NCI-H1092 (cell line): ENCODE data around the gene RAB3A.
"Not testable (repeated sequence)": the region's sequence is repeated elsewhere in the genome, so short reads cannot be mapped to it uniquely, and the experiment has no call there.

Experiments
- DNase-seq: peaks from one replicate; lab custom pipeline; 2025; lab: John Stamatoyannopoulos, UW

RAB3A gene

GRCh38 chr19:18223860-18224524 is 20.1 kb upstream of the RAB3A start:
- no peak for DNase-seq

- no peak for DNase-seq
These were observed 18.2 kb upstream of the RAB3A start for GRCh38 chr19:18221815-18222725.

GRCh38 chr19:18220632-18221275 is 16.9 kb upstream of the RAB3A start:
- DNase-seq = no peak

- no peak for DNase-seq
These were observed 16.2 kb upstream of the RAB3A start for GRCh38 chr19:18219911-18220631.

- DNase-seq = no peak
These were observed 14.8 kb upstream of the RAB3A start for GRCh38 chr19:18218600-18218999.

- no peak for DNase-seq
These were observed 14.3 kb upstream of the RAB3A start for GRCh38 chr19:18218159-18218558.

- DNase-seq = no peak
These were observed 12.9 kb upstream of the RAB3A start for GRCh38 chr19:18216789-18217188.

- DNase-seq = no peak
These were observed 11.1 kb upstream of the RAB3A start for GRCh38 chr19:18214779-18215433.

GRCh38 chr19:18211683-18212082 is 7.8 kb upstream of the RAB3A start:
- DNase-seq = no peak

- DNase-seq = not testable (repeated sequence)
These were observed 6.1 kb upstream of the RAB3A start for GRCh38 chr19:18209912-18210311.

GRCh38 chr19:18208098-18208951 is 4.5 kb upstream of the RAB3A start:
- no peak for DNase-seq

- DNase-seq = no peak
These were observed 2.2 kb upstream of the RAB3A start for GRCh38 chr19:18206018-18206417.

GRCh38 chr19:18205200-18205892 is 1.5 kb upstream of the RAB3A start:
- no peak for DNase-seq

GRCh38 chr19:18204394-18205199 is 755 bp upstream of the RAB3A start:
- DNase-seq = peak; percentile 66

GRCh38 chr19:18203408-18203862 is 407 bp downstream of the RAB3A start:
- no peak for DNase-seq

GRCh38 chr19:18202778-18203407 is 949 bp downstream of the RAB3A start:
- peak; percentile 26 for DNase-seq

GRCh38 chr19:18202397-18202777 is 1.5 kb downstream of the RAB3A start:
- DNase-seq = no peak

- no peak for DNase-seq
These were observed 5.5 kb downstream of the RAB3A start for GRCh38 chr19:18198374-18198773.

GRCh38 chr19:18197941-18198340 is 5.9 kb downstream of the RAB3A start:
- no peak for DNase-seq
